NCI-H1417 treated with DMSO at 0.1 percent for 48 hours (cell line): ENCODE results near the gene TRIM47.

Source experiments
- DNase-seq: peaks from one replicate; lab custom pipeline; 2025; lab: John Stamatoyannopoulos, UW

Gene TRIM47

GRCh38 chr17:75878174-75878998 lies at the start of gene TRIM47:
TSS of gene TRIM47 (minus strand) at chr17:75878581. CDS start at chr17:75878548, 33 bp downstream.
- DNase-seq = no peak

GRCh38 chr17:75927286-75927922 lies 49.0 kb upstream of the TRIM47 start:
- DNase-seq = no peak

- no peak for DNase-seq
Observed at GRCh38 chr17:75926456-75926855, 48.1 kb upstream of the TRIM47 start.

GRCh38 chr17:75925912-75926311 lies 47.5 kb upstream of the TRIM47 start:
- DNase-seq = no peak

- no peak for DNase-seq
Observed at GRCh38 chr17:75925103-75925502, 46.7 kb upstream of the TRIM47 start.

GRCh38 chr17:75922963-75923874 lies 44.8 kb upstream of the TRIM47 start:
- no peak for DNase-seq

GRCh38 chr17:75922173-75922961 lies 44.0 kb upstream of the TRIM47 start:
- no peak for DNase-seq

GRCh38 chr17:75921596-75921995 lies 43.2 kb upstream of the TRIM47 start:
- DNase-seq = no peak

GRCh38 chr17:75920045-75920560 lies 41.7 kb upstream of the TRIM47 start:
- DNase-seq = no peak

GRCh38 chr17:75919611-75920010 lies 41.2 kb upstream of the TRIM47 start:
- no peak for DNase-seq

- no peak for DNase-seq
Observed at GRCh38 chr17:75917917-75918445, 39.6 kb upstream of the TRIM47 start.

- no peak for DNase-seq
Observed at GRCh38 chr17:75917141-75917916, 38.9 kb upstream of the TRIM47 start.

GRCh38 chr17:75915268-75915667 lies 36.9 kb upstream of the TRIM47 start:
- no peak for DNase-seq

GRCh38 chr17:75914643-75915267 lies 36.4 kb upstream of the TRIM47 start:
- no peak for DNase-seq

GRCh38 chr17:75913537-75914210 lies 35.3 kb upstream of the TRIM47 start:
- DNase-seq = no peak

- DNase-seq = no peak
Observed at GRCh38 chr17:75910699-75911098, 32.3 kb upstream of the TRIM47 start.

GRCh38 chr17:75909812-75910274 lies 31.5 kb upstream of the TRIM47 start:
- DNase-seq = no peak

GRCh38 chr17:75909051-75909811 lies 30.9 kb upstream of the TRIM47 start:
- peak; percentile 64 for DNase-seq
